ENCODE data around the gene TTLL6.

DNA sequence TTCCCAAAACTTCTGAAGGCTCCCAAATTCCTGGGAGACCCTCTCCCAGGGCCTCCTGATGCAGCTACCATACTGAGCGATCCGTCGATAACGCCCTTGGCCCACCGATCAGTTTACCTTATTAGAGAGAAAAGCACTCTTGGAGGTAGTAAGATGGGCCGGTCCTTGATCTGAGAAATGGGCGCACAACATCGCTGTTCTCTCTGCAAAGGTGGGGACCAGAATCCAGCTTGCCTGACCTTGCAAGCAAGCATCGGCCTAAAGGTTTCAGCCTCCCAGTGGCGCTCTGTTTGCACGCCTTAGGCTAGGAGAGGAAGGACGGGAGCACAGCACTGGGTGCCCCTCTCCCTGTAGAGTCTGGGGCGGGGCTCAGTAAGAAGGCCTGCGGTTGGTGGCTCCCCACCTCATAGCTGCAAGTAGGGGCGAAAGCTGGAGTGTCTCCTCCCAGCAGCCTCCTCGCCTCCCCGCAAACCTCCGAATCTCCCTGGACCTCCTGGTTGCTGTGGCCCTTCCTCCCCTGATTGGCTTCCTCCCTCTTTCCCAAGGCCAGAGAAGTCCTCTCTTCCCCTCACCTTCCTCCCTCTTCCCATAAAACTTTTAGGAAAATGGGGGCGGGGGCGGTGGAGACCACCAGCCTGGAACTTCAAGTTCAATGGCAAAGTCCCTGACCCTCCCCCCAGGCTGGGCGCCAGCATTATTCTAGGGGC, 94.7 kb downstream of the TTLL6 start, which contains the start of gene PRAC1:
- TF ChIP-seq, protein P1, sequence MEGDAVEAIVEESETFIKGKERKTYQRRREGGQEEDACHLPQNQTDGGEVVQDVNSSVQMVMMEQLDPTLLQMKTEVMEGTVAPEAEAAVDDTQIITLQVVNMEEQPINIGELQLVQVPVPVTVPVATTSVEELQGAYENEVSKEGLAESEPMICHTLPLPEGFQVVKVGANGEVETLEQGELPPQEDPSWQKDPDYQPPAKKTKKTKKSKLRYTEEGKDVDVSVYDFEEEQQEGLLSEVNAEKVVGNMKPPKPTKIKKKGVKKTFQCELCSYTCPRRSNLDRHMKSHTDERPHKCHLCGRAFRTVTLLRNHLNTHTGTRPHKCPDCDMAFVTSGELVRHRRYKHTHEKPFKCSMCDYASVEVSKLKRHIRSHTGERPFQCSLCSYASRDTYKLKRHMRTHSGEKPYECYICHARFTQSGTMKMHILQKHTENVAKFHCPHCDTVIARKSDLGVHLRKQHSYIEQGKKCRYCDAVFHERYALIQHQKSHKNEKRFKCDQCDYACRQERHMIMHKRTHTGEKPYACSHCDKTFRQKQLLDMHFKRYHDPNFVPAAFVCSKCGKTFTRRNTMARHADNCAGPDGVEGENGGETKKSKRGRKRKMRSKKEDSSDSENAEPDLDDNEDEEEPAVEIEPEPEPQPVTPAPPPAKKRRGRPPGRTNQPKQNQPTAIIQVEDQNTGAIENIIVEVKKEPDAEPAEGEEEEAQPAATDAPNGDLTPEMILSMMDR (IDR thresholded peaks at IDR 0.05; ENCODE audit: low read depth, low read length): no peak
- no peak for TF ChIP-seq EZH2phosphoT487 (IDR thresholded peaks at IDR 0.05; ENCODE audit: low read depth)

Measured in OCI-LY3 (cell line).